HepG2 (cell line): ENCODE data around the gene STRBP.

ENCODE experiments used
- ADNP ChIP-seq: sonication (generic); formaldehyde crosslinking; IDR thresholded peaks from 2 replicates; pipeline ENCODE4 v1.4.0; 2020; ENCODE audit warnings: missing genetic modification reagents
- ESRRA ChIP-seq: sonication (generic); formaldehyde crosslinking; IDR thresholded peaks from 2 replicates; pipeline ENCODE4 v1.5.1; 2020; ENCODE audit warnings: mild to moderate bottlenecking, low read depth, missing genetic modification reagents
- EZH2 ChIP-seq: conservative IDR thresholded peaks from 2 replicates; pipeline ENCODE4 v1.6.1; 2012; ENCODE audit warnings: mild to moderate bottlenecking, low read depth, low read length, moderate library complexity
- GATAD2A ChIP-seq: IDR thresholded peaks from 2 replicates; pipeline ENCODE4 v1.6.1; 2016
- KLF13 ChIP-seq: sonication (generic); formaldehyde crosslinking; IDR thresholded peaks from 2 replicates; pipeline ENCODE4 v1.4.0; 2020; ENCODE audit warnings: mild to moderate bottlenecking, missing genetic modification reagents
- MAFK ChIP-seq, 2 experiments: IDR thresholded peaks in 1 of 2; conservative IDR thresholded peaks in 1 of 2; 2 replicates each; pipeline ENCODE4 v1.6.1; 2011; ENCODE audit warnings: improper control_type of control experiment in 2 of 2, low read length in 2 of 2
- POLR2AphosphoS5 ChIP-seq: IDR thresholded peaks from 2 replicates; pipeline ENCODE4 v1.6.1; 2012; ENCODE audit warnings: low read depth, low read length
- RFX1 ChIP-seq: fragments of 450-650 bp; IDR thresholded peaks from 2 replicates; pipeline ENCODE4 v1.6.1; 2017
- SMC3 ChIP-seq: IDR thresholded peaks from 2 replicates; pipeline ENCODE4 v1.6.1; 2011; ENCODE audit warnings: low read length, improper control_type of control experiment
- ZMYM4 ChIP-seq: sonication (generic); formaldehyde crosslinking; IDR thresholded peaks from 2 replicates; pipeline ENCODE4 v1.8.1; 2023; ENCODE audit warnings: mild to moderate bottlenecking, missing genetic modification reagents
- TF ChIP-seq, protein P1 (sequence below): sonication (generic); formaldehyde crosslinking; IDR thresholded peaks from 2 replicates; pipeline ENCODE4 v1.5.0; 2020; ENCODE audit warnings: mild to moderate bottlenecking, missing genetic modification reagents, moderate library complexity
- TF ChIP-seq, protein P2 (sequence below): sonication (generic); formaldehyde crosslinking; IDR thresholded peaks from 2 replicates; pipeline ENCODE4 v1.4.0; 2020; ENCODE audit warnings: mild to moderate bottlenecking, missing genetic modification reagents

DNA sequence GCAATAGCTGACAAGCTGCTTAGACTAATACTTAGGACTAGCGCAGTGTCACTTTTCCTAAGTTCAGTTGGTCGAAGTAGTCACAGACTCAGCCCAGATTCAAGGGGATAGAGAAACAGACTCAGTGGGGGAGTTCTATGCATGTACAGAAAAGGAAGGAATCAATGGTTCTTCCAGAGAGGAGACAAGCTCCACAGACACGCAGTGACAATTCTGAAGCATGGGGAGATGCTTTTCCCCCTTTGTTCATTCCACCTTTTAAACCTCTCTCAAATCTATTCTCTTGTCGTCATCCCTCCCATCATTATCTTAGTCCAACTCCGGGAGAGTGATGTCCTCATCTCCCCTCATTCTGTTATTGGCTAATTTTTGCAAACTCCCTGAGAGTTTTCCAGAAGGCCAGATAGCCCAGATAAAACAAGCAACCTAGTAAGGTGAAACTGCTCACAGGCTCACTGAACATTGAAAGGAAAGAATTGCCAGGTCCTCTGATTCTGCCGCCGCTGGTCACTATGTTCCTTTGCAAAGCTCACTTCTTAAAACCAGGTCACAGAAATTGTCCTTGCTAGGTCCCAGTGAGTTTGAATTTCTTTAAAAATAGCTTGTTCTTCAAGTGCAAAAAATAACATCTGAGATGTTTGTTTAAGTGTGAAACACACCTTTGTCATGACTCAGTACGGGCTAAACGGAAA lies 13.4 kb upstream of the STRBP start:
- no peak for TF ChIP-seq ADNP (CRISPR knock-in tag)
- no peak for TF ChIP-seq POLR2AphosphoS5
- no peak for TF ChIP-seq MAFK (conservative IDR thresholded peaks at IDR 0.05 in 1 of 2, IDR thresholded peaks at IDR 0.05 in 1 of 2; ENCODE audit: low read length in 2 of 2)
- TF ChIP-seq, protein P1, sequence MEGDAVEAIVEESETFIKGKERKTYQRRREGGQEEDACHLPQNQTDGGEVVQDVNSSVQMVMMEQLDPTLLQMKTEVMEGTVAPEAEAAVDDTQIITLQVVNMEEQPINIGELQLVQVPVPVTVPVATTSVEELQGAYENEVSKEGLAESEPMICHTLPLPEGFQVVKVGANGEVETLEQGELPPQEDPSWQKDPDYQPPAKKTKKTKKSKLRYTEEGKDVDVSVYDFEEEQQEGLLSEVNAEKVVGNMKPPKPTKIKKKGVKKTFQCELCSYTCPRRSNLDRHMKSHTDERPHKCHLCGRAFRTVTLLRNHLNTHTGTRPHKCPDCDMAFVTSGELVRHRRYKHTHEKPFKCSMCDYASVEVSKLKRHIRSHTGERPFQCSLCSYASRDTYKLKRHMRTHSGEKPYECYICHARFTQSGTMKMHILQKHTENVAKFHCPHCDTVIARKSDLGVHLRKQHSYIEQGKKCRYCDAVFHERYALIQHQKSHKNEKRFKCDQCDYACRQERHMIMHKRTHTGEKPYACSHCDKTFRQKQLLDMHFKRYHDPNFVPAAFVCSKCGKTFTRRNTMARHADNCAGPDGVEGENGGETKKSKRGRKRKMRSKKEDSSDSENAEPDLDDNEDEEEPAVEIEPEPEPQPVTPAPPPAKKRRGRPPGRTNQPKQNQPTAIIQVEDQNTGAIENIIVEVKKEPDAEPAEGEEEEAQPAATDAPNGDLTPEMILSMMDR (CRISPR knock-in tag) = no peak
- TF ChIP-seq RFX1 = no peak
- TF ChIP-seq, protein P2, sequence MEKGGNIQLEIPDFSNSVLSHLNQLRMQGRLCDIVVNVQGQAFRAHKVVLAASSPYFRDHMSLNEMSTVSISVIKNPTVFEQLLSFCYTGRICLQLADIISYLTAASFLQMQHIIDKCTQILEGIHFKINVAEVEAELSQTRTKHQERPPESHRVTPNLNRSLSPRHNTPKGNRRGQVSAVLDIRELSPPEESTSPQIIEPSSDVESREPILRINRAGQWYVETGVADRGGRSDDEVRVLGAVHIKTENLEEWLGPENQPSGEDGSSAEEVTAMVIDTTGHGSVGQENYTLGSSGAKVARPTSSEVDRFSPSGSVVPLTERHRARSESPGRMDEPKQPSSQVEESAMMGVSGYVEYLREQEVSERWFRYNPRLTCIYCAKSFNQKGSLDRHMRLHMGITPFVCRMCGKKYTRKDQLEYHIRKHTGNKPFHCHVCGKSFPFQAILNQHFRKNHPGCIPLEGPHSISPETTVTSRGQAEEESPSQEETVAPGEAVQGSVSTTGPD = no peak
- TF ChIP-seq EZH2 = no peak
- TF ChIP-seq SMC3 = no peak
- no peak for TF ChIP-seq ZMYM4 (CRISPR knock-in tag)
- TF ChIP-seq GATAD2A (CRISPR knock-in tag) = no peak
- TF ChIP-seq KLF13 (CRISPR knock-in tag) = no peak
- TF ChIP-seq ESRRA = no peak
